H1 (cell line): Measurements from ENCODE around the gene HERC3. TPM values are rescaled to one million over a fixed set of nuclear protein-coding genes. Genes with fewer than 3 reads are reported as not detected.

Source experiments
- BACH1 ChIP-seq: IDR thresholded peaks from 2 replicates; pipeline ENCODE4 v1.6.1; 2012; ENCODE audit warnings: low read length, improper control_type of control experiment
- BRCA1 ChIP-seq: IDR thresholded peaks from 2 replicates; pipeline ENCODE4 v1.6.1; 2012; ENCODE audit warnings: low read depth, low read length, improper control_type of control experiment
- CHD1 ChIP-seq: IDR thresholded peaks from 2 replicates; pipeline ENCODE4 v1.6.1; 2012; ENCODE audit warnings: low read depth, low read length, improper control_type of control experiment
- MAFK ChIP-seq: IDR thresholded peaks from 2 replicates; pipeline ENCODE4 v1.6.1; 2012; ENCODE audit warnings: low read depth, mild to moderate bottlenecking, improper control_type of control experiment, low read length
- POU5F1 ChIP-seq: IDR thresholded peaks from 2 replicates; pipeline ENCODE4 v1.6.1; 2011; ENCODE audit warnings: low read depth, mild to moderate bottlenecking, low read length, moderate library complexity
- SP1 ChIP-seq: IDR thresholded peaks from 2 replicates; pipeline ENCODE4 v1.6.1; 2011; ENCODE audit warnings: low read depth, low read length
- TBP ChIP-seq: IDR thresholded peaks from 2 replicates; pipeline ENCODE4 v1.6.1; 2011; ENCODE audit warnings: low read depth, low read length, improper control_type of control experiment
- polyA plus RNA-seq, 7 experiments: library from polyadenylated mRNA; depleted of rRNA in 3 of 7; stranded (reverse) in 5 of 7; unstranded in 2 of 7; fragments of >200 nt in 5 of 7; fragments of 200-250 nt in 2 of 7; gene quantifications; 1 replicate in 5 of 7; 2 replicates in 1 of 7; 4 replicates in 1 of 7; pipeline versions ENCODE4 v1.2.1 to v1.2.3, GENCODE V29; 2011 to 2013; ENCODE audit warnings: missing spikeins in 2 of 7, mixed read lengths in 2 of 7
- total RNA-seq: library from RNA; stranded (reverse); fragmentation: NEBNext Ultra II Directional; extraction: Animal tissue kit (Norgen Biotek cat#: 25700); gene quantifications from 2 replicates; pipeline ENCODE4 v1.2.1, GENCODE V29; 2021
- TF ChIP-seq, protein P1 (sequence below): fragments of 300-600 bp; sonication (generic); IDR thresholded peaks from 2 replicates; pipeline ENCODE4 v1.7.1; 2012; ENCODE audit warnings: low read length, moderate library complexity, mild to moderate bottlenecking, inconsistent platforms; ENCODE audit not compliant: insufficient replicate concordance
- TF ChIP-seq, protein P2 (sequence below): IDR thresholded peaks from 2 replicates; pipeline ENCODE4 v1.6.1; 2011; ENCODE audit warnings: low read length, improper control_type of control experiment

Gene HERC3
- total and polyA plus RNA-seq, 2 of the 8 experiments (the other 6 are each of a cell fraction or from before 2014, with no cell fraction given), result 1.4 to 5.7 TPM

DNA sequence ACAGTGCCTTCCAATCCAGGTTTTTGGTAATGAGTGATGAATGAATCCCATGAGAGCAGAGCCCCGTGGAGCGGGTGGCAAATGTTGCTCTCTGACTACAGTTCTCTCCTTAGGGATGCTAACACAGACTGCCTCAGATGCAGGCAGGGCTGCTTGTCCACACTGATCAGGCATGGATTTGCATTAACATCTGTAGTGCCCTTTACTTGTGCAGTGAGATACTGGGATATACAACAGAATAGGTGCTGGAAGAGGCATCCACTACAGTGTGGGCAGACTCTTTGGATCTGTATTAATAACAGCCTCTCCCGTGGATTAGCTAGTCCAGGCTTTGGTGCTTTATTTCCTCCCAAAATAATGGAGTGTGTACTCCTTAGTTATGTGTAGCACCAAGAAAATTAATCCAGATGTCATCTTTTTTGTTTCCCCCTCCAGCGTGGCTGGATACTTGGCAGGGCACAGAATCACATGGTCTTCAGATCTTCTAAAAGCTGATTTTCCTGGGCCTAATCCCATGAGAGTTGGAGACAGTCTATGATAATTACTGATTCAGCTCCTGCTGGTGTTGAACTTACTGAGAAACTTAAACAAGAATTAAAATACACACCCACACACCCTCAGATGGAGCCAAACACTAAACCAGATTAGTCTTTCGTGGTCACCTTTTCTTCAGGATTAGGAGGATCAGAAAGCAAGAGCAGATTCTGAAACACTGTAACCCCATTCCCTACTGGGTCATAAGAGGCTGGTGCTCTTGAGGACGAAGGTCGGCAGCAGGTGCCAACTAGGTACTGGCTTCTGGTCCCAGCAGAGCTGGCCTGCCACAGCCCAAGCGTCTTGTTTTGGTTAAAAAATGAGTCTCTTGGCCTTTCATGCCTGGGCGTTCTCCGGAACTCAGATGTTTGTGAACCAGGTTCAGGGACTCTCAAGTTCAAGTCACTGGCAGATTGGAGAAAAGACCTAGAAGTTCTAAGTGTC, 128.5 kb downstream of the HERC3 start (continued):
- TF ChIP-seq, protein P1, sequence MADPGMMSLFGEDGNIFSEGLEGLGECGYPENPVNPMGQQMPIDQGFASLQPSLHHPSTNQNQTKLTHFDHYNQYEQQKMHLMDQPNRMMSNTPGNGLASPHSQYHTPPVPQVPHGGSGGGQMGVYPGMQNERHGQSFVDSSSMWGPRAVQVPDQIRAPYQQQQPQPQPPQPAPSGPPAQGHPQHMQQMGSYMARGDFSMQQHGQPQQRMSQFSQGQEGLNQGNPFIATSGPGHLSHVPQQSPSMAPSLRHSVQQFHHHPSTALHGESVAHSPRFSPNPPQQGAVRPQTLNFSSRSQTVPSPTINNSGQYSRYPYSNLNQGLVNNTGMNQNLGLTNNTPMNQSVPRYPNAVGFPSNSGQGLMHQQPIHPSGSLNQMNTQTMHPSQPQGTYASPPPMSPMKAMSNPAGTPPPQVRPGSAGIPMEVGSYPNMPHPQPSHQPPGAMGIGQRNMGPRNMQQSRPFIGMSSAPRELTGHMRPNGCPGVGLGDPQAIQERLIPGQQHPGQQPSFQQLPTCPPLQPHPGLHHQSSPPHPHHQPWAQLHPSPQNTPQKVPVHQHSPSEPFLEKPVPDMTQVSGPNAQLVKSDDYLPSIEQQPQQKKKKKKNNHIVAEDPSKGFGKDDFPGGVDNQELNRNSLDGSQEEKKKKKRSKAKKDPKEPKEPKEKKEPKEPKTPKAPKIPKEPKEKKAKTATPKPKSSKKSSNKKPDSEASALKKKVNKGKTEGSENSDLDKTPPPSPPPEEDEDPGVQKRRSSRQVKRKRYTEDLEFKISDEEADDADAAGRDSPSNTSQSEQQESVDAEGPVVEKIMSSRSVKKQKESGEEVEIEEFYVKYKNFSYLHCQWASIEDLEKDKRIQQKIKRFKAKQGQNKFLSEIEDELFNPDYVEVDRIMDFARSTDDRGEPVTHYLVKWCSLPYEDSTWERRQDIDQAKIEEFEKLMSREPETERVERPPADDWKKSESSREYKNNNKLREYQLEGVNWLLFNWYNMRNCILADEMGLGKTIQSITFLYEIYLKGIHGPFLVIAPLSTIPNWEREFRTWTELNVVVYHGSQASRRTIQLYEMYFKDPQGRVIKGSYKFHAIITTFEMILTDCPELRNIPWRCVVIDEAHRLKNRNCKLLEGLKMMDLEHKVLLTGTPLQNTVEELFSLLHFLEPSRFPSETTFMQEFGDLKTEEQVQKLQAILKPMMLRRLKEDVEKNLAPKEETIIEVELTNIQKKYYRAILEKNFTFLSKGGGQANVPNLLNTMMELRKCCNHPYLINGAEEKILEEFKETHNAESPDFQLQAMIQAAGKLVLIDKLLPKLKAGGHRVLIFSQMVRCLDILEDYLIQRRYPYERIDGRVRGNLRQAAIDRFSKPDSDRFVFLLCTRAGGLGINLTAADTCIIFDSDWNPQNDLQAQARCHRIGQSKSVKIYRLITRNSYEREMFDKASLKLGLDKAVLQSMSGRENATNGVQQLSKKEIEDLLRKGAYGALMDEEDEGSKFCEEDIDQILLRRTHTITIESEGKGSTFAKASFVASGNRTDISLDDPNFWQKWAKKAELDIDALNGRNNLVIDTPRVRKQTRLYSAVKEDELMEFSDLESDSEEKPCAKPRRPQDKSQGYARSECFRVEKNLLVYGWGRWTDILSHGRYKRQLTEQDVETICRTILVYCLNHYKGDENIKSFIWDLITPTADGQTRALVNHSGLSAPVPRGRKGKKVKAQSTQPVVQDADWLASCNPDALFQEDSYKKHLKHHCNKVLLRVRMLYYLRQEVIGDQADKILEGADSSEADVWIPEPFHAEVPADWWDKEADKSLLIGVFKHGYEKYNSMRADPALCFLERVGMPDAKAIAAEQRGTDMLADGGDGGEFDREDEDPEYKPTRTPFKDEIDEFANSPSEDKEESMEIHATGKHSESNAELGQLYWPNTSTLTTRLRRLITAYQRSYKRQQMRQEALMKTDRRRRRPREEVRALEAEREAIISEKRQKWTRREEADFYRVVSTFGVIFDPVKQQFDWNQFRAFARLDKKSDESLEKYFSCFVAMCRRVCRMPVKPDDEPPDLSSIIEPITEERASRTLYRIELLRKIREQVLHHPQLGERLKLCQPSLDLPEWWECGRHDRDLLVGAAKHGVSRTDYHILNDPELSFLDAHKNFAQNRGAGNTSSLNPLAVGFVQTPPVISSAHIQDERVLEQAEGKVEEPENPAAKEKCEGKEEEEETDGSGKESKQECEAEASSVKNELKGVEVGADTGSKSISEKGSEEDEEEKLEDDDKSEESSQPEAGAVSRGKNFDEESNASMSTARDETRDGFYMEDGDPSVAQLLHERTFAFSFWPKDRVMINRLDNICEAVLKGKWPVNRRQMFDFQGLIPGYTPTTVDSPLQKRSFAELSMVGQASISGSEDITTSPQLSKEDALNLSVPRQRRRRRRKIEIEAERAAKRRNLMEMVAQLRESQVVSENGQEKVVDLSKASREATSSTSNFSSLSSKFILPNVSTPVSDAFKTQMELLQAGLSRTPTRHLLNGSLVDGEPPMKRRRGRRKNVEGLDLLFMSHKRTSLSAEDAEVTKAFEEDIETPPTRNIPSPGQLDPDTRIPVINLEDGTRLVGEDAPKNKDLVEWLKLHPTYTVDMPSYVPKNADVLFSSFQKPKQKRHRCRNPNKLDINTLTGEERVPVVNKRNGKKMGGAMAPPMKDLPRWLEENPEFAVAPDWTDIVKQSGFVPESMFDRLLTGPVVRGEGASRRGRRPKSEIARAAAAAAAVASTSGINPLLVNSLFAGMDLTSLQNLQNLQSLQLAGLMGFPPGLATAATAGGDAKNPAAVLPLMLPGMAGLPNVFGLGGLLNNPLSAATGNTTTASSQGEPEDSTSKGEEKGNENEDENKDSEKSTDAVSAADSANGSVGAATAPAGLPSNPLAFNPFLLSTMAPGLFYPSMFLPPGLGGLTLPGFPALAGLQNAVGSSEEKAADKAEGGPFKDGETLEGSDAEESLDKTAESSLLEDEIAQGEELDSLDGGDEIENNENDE, result no peak
- no peak for TF ChIP-seq CHD1
- TF ChIP-seq, protein P2, sequence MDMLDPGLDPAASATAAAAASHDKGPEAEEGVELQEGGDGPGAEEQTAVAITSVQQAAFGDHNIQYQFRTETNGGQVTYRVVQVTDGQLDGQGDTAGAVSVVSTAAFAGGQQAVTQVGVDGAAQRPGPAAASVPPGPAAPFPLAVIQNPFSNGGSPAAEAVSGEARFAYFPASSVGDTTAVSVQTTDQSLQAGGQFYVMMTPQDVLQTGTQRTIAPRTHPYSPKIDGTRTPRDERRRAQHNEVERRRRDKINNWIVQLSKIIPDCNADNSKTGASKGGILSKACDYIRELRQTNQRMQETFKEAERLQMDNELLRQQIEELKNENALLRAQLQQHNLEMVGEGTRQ, result no peak
- no peak for TF ChIP-seq TBP
- TF ChIP-seq SP1, result no peak
- no peak for TF ChIP-seq BACH1
- no peak for TF ChIP-seq BRCA1
- no peak for TF ChIP-seq MAFK
- no peak for TF ChIP-seq POU5F1
